Heart right ventricle (tissue), 16 donors: ENCODE data around the gene TMEM86A. TPM values are rescaled to one million over a fixed set of nuclear protein-coding genes. Genes with fewer than 3 reads are reported as not detected.
"Not testable (repeated sequence)": the region's sequence is repeated elsewhere in the genome, so short reads cannot be mapped to it uniquely, and the experiment has no call there.

Source experiments
- ATAC-seq, 8 donors: fragments of 200-7000 bp; cut with Tn5 transposase; one replicate each; pipeline ENCODE4 v1.9.1; 2020; ENCODE audit warnings: mild to moderate bottlenecking in 8 of 8, moderate library complexity in 8 of 8, moderate number of reproducible peaks in 1 of 8
- DNase-seq, 2 donors: peaks; one replicate each; pipeline ENCODE4 v3.0.0-alpha.2; 2020
- H3K27ac ChIP-seq, 10 donors: fragments of 200-600 bp; sonication (generic) in 2 of 10; one replicate each; pipeline versions ENCODE4 v1.5.0 to v1.8.0; 2020 to 2022; ENCODE audit warnings: mild to moderate bottlenecking in 3 of 10
- H3K27me3 ChIP-seq, 7 donors: fragments of 200-600 bp; one replicate each; pipeline ENCODE4 v1.8.0; 2021 to 2022; ENCODE audit warnings: mild to moderate bottlenecking in 2 of 7
- H3K36me3 ChIP-seq, 9 donors: fragments of 200-600 bp; sonication (generic) in 1 of 9; one replicate each; pipeline versions ENCODE4 v1.5.0 to v1.8.0; 2020 to 2022; ENCODE audit warnings: mild to moderate bottlenecking in 2 of 9
- H3K4me1 ChIP-seq, 9 donors: fragments of 200-600 bp; sonication (generic) in 1 of 9; one replicate each; pipeline versions ENCODE4 v1.5.0 to v1.8.0; 2020 to 2022; ENCODE audit warnings: mild to moderate bottlenecking in 4 of 9
- H3K4me3 ChIP-seq, 10 donors: fragments of 200-600 bp; sonication (generic) in 2 of 10; one replicate each; pipeline versions ENCODE4 v1.5.0 to v1.8.0; 2020 to 2022; ENCODE audit warnings: mild to moderate bottlenecking in 7 of 10, moderate library complexity in 2 of 10
- H3K9me3 ChIP-seq, 11 donors: fragments of 200-600 bp in 10 of 11; sonication (generic) in 2 of 11; one replicate each; pipeline versions ENCODE4 v1.5.0 to v1.8.0; 2013 to 2022; ENCODE audit warnings: mild to moderate bottlenecking in 2 of 11, control low read depth in 1 of 11, moderate library complexity in 1 of 11
- CTCF ChIP-seq, 9 donors: fragments of 200-600 bp; sonication (generic) in 2 of 9; IDR thresholded peaks; one replicate each; pipeline versions ENCODE4 v1.5.0 to v1.8.0; 2021 to 2022; ENCODE audit warnings: antibody characterized with exemption in 9 of 9, mild to moderate bottlenecking in 5 of 9, moderate library complexity in 1 of 9
- WGBS, 2 donors: extraction: QIAGEN DNeasy Blood & Tissue Kit; methylation state at CpG; one replicate each; pipeline ENCODE4 v1.1.7; 2013; ENCODE audit warnings: inconsistent platforms in 1 of 2; 5-methylcytosine and 5-hydroxymethylcytosine counted together
- intact Hi-C, 10 donors: fragments of 100-400 bp; cut with DNase I; formaldehyde crosslinking; loops; one replicate each; pipeline versions ENCODE4 v1.11.1 to v1.14.2; 2022
- polyA plus RNA-seq, 2 donors: library from polyadenylated mRNA; stranded (reverse); fragments of 200-250 nt; gene quantifications; one replicate each; pipeline ENCODE4 v1.2.3, GENCODE V29; 2013
- total RNA-seq, 10 donors: library from RNA; stranded (reverse); fragmentation: NEBNext Ultra II Directional in 3 of 10; extraction: Animal tissue kit (Norgen Biotek cat#: 25700) in 3 of 10; gene quantifications; one replicate each; pipeline versions ENCODE4 v1.2.1 to v1.2.4, GENCODE V29; 2021 to 2023
- donor health status: Arrhythmogenic right ventricular cardiomyopathy.
- donor health status: ischemic (EF 13 %, LVEDD 7.1; RV severe dilation, severe dysfunction).
- donor health status: healthy with polysubstance abuse.
- donor health status: DM: no; HTN: yes; CAD: no.
- donor health status: DM: no; HTN: no; CAD: no.
- donor health status: ischemic (EF 25% LVEDD 6.9; RV normal size, moderate dysfunction).
- donor health status: ischemic (EF 25% LVEDD 5.7; RV mildly dilated, moderate dysfunction).
- donor health status: healthy.
- donor health status: DM: yes; HTN: yes; CAD: no.
- donor health status: Ischemic cardiomyopathy.
- donor health status: ischemic (EF 35%, LVEDD 5.7; RV mildly dilated, moderate dysfunction).
- donor health status: nonischemic (EF 11% LVEDD 7.7; RV severe dilation, severe dysfunction).
- donor health status: DM: yes; HTN: yes; CAD: no.
- donor health status: PGD.
- donor health status: ischemic (EF 29% LVEDD 5.4; RV normal size, mild dysfunction).
- donor health status: nonischemic (EF 23%, LVEDD 6.1; RV moderate dilation, normal function).

Gene TMEM86A
- total and polyA plus RNA-seq, 12 donors = 2.0 to 9.3 (median 5.0) TPM

- H3K27ac ChIP-seq = no peak overlapping the region
- no peak for DNase-seq
- H3K27me3 ChIP-seq = peaks cover 0 to 9% (median 2%) of the 10 kb centered on the region in 7 donors
- no peaks in the 10 kb centered on the region for H3K36me3 ChIP-seq
- intact Hi-C loops = no loop called here
- 92% methylated on average over 4 of the region's 4 CpGs for WGBS, 2 donors
- H3K9me3 ChIP-seq = no peaks in the 10 kb centered on the region
- no peak for ATAC-seq
- H3K4me3 ChIP-seq = no peak overlapping the region
- TF ChIP-seq CTCF (IDR thresholded peaks at IDR 0.05) = no peak
- H3K4me1 ChIP-seq = peaks cover 0 to 11% (median 0%) of the 10 kb centered on the region in 9 donors
Observed at GRCh38 chr11:18668131-18668530, 30.4 kb upstream of the TMEM86A start.

- no peaks in the 10 kb centered on the region for H3K36me3 ChIP-seq
- 39 to 44% methylated on average over 2 of the region's 2 CpGs for WGBS, 2 donors
- intact Hi-C loops = no loop called here
- H3K9me3 ChIP-seq = no peaks in the 10 kb centered on the region
- H3K27ac ChIP-seq = no peak overlapping the region
- DNase-seq (no peak), ATAC-seq (no peak)
- TF ChIP-seq CTCF (IDR thresholded peaks at IDR 0.05) = no peak
- H3K27me3 ChIP-seq = peaks cover 0 to 9% (median 2%) of the 10 kb centered on the region in 7 donors
- H3K4me1 ChIP-seq = peaks cover 0 to 11% (median 0%) of the 10 kb centered on the region in 9 donors
- no peak overlapping the region for H3K4me3 ChIP-seq
Observed at GRCh38 chr11:18669219-18669596, 29.4 kb upstream of the TMEM86A start.

GRCh38 chr11:18669711-18670110, 28.9 kb upstream of the TMEM86A start:
- Histone ChIP-seq H3K4me1 (peaks cover 0 to 11% (median 0%) of the 10 kb centered on the region in 9 donors), H3K36me3 (no peaks in the 10 kb centered on the region), H3K4me3 (no peak overlapping the region), H3K9me3 (no peaks in the 10 kb centered on the region), H3K27ac (no peak overlapping the region), H3K27me3 (peaks cover 0 to 9% (median 2%) of the 10 kb centered on the region in 7 donors)
- TF ChIP-seq CTCF (IDR thresholded peaks at IDR 0.05) = no peak
- DNase-seq (no peak), ATAC-seq (no peak)
- intact Hi-C loops = no loop called here
- 77 to 82% methylated on average over 4 of the region's 4 CpGs for WGBS, 2 donors

- no peak for TF ChIP-seq CTCF (IDR thresholded peaks at IDR 0.05)
- Histone ChIP-seq H3K4me3 (no peak overlapping the region), H3K9me3 (no peaks in the 10 kb centered on the region), H3K27me3 (peaks cover 0 to 4% (median 2%) of the 10 kb centered on the region in 7 donors), H3K36me3 (no peaks in the 10 kb centered on the region), H3K27ac (no peak overlapping the region), H3K4me1 (peaks cover 0 to 11% (median 0%) of the 10 kb centered on the region in 9 donors)
- 80 to 89% methylated on average over 2 of the region's 2 CpGs for WGBS, 2 donors
- ATAC-seq = no peak
- no peak for DNase-seq
- intact Hi-C loops = no loop called here
Observed at GRCh38 chr11:18671246-18671645, 27.3 kb upstream of the TMEM86A start.

- H3K9me3 ChIP-seq, H3K27ac ChIP-seq, ATAC-seq, intact Hi-C loops, H3K27me3 ChIP-seq, DNase-seq, H3K4me3 ChIP-seq, H3K36me3 ChIP-seq: not testable (repeated sequence)
- 79 to 90% methylated on average over 7 of the region's 7 CpGs for WGBS, 2 donors
- peaks cover 0 to 11% (median 0%) of the 10 kb centered on the region in 9 donors for H3K4me1 ChIP-seq
Observed at GRCh38 chr11:18672209-18672608, 26.4 kb upstream of the TMEM86A start.
